ENCODE measurements around the gene CA5A.
A peak's percentile ranks its signal among the peaks of the same experiment; 100 is the strongest.
"Not testable (repeated sequence)": the region's sequence is repeated elsewhere in the genome, so short reads cannot be mapped to it uniquely, and the experiment has no call there.

Gene CA5A

DNA sequence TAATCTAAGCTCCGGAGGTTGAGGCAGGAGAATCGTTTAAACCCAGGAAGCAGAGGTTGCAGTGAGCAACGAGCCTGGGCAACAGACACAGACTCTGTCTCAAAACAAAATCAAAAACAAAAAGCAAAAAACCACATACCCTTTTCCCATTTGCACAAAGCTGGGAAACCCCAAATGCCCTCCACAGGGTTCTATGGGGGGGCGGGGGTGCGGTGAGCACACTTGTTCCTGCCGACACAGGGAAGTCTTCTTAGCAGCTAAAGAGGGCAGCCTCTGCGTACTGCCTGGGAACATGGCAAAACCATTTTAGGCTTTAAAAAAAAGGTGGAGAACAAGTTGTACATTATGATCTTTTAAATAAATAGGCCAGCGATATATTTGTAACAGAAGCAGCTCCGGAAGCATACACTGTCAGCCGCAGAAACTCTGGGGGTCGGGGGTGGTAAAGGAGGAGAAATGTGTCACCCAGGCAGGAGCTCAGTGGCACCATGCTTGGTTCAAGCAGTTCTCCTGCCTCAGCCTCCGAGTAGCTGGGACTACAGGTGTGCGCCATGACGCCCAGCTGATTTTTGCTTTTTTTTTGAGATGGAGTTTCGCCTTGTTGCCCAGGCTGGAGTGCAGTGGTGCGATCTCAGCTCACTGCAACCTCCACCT lies 70.3 kb downstream of the CA5A start:
- H3K36me3 Mint-ChIP-seq, result peaks cover 16% of the 10 kb centered on the region
- H3K4me1 Mint-ChIP-seq (ENCODE audit: low read depth), result peaks cover 37% of the 10 kb centered on the region
- H3K27me3 Mint-ChIP-seq; H3K9me3 Mint-ChIP-seq (ENCODE audit: low read depth): not testable (repeated sequence)
- H3K27ac Mint-ChIP-seq, result peak overlapping the region; percentile 79
- H3K4me3 Mint-ChIP-seq, result peak overlapping the region; percentile 99

DNA sequence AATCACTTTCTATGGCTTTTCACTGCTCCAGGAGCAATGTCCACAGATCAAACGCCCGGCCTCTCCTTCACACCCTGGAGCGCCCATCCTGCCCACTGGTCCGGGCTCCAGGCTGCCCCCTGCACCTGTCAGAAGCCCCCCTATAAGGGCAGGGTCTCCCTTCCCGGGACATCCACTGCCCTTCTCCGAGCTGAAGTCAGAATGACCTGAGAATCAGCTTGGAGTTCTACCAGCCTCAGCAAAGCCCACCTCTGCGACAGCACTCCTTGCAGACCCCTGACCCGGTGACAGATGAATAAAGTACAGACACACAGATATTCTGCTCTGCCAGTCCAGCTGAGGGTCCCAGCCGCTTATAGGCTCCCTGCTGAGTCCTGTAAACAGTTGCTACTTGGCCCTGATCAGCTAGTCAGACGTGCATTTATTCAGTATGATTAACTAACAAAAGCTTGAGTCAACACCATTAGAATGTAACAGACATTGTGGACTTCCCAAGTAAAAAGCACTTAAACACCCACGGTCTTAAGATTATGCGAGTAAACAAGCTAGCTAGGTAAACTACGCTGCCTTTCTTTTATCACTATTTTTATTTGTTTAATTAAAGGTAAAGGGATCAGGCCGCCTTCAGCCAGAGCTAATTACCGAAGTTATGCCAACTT lies 71.9 kb downstream of the CA5A start:
- peaks cover 16% of the 10 kb centered on the region for H3K36me3 Mint-ChIP-seq

DNA sequence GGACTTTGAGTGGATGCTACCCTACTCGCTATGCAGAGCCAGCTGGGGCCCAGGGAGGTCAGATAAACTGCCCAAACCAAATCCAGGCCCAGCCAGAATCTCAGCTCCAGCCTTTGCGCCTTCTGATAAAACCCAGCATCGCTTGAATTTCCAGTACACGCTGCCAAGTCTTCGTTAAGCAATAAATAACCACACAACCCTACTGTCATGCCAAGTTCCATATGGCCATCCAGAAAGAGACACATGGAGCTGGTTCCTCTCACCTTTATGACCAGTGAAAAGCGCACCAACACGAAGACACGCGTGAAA lies 73.0 kb downstream of the CA5A start:
- H3K27ac Mint-ChIP-seq, result not testable (repeated sequence)
- H3K36me3 Mint-ChIP-seq, result peaks cover 12% of the 10 kb centered on the region

More for the DNA sequence above, 71.9 kb downstream of the CA5A start:
- Mint-ChIP-seq H3K9me3 (ENCODE audit: low read depth) (no peaks in the 10 kb centered on the region), H3K27ac (no peak overlapping the region), H3K4me1 (ENCODE audit: low read depth) (peaks cover 39% of the 10 kb centered on the region), H3K27me3 (no peaks in the 10 kb centered on the region), H3K4me3 (peak overlapping the region; percentile 91)

DNA sequence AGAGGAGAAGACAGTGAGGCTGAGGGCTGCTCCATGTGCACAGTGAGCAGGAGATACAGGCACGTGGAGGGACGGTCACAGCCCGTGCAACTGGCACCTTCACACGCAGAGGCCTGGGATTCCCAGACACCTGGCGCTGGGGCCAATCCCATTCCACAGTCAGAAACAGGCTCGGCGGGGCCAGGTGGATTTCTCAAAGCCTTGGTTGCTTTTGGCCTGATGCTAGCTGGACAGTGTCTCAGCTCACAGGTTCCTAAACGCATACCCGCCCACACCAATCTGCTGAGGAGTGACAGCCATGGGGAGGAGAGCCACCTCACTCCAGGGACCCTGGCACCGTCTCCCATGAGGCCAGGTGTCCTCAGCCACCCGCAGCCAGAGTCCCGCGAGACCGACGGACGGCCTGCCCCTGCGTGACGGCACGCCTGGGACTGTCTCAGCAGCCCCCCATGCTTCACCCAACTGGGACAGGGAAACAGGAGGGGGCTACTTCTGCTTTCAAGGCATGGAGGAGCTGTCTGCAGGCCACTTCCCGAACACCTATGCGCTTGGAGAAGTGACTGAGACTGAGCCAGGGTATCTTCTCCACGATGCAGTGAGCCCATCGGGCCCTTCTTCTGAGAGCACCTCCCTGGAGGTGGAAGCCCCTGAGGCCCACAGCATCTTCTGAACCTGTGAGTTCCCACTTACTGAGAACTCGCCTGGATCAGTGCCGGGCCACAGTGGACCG lies 73.6 kb downstream of the CA5A start:
- not testable (repeated sequence) for H3K27ac Mint-ChIP-seq; H3K36me3 Mint-ChIP-seq; H3K9me3 Mint-ChIP-seq (ENCODE audit: low read depth); H3K27me3 Mint-ChIP-seq
- Mint-ChIP-seq H3K4me1 (ENCODE audit: low read depth) (peaks cover 37% of the 10 kb centered on the region), H3K4me3 (peak overlapping the region; percentile 73)

More for the DNA sequence above, 73.0 kb downstream of the CA5A start:
- H3K9me3 Mint-ChIP-seq (ENCODE audit: low read depth); H3K27me3 Mint-ChIP-seq: not testable (repeated sequence)
- Mint-ChIP-seq H3K4me1 (ENCODE audit: low read depth) (peaks cover 39% of the 10 kb centered on the region), H3K4me3 (peak overlapping the region; percentile 73)

DNA sequence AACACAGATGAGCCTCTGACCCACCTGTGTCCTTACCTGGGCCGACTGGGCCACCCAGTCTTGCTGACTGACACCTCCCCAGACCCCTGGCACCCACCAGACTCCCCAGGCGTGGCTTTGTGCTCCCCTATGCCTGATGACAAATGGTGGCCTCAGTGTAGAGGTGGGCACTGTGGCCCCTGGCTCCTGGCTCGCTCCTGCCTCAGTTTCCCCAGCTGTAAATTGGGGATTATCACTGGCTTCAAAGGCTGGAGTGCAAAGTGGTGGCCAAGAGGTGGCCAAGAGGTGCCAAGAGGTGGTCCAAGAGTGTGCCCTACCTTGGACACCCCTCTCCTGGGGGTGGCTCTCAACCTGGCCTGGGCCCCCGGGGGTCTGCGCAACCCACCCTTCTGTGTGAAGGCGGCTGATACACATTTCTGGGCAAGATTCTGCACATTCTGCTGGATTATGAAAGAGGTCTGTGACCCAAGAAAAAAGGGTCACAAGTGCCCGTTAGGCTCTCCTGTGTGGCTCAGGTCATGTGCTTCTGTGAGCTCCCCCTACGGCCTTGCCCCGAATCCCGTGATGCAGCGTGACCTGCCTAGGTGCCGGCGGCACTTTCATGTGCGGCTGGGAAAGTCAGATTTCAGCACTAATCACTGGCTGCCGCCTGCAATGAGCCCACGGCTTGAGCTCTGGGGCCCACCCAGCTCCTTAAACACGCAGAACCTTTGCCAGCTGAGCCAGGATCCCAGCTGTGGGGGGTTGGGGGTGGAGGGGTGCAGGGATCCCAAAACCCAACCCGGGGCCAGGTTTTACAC lies 74.8 kb downstream of the CA5A start:
- peaks cover 46% of the 10 kb centered on the region for H3K4me1 Mint-ChIP-seq (ENCODE audit: low read depth)
- H3K36me3 Mint-ChIP-seq; H3K27me3 Mint-ChIP-seq; H3K9me3 Mint-ChIP-seq (ENCODE audit: low read depth); H3K27ac Mint-ChIP-seq: not testable (repeated sequence)
- peak overlapping the region; percentile 82 for H3K4me3 Mint-ChIP-seq

DNA sequence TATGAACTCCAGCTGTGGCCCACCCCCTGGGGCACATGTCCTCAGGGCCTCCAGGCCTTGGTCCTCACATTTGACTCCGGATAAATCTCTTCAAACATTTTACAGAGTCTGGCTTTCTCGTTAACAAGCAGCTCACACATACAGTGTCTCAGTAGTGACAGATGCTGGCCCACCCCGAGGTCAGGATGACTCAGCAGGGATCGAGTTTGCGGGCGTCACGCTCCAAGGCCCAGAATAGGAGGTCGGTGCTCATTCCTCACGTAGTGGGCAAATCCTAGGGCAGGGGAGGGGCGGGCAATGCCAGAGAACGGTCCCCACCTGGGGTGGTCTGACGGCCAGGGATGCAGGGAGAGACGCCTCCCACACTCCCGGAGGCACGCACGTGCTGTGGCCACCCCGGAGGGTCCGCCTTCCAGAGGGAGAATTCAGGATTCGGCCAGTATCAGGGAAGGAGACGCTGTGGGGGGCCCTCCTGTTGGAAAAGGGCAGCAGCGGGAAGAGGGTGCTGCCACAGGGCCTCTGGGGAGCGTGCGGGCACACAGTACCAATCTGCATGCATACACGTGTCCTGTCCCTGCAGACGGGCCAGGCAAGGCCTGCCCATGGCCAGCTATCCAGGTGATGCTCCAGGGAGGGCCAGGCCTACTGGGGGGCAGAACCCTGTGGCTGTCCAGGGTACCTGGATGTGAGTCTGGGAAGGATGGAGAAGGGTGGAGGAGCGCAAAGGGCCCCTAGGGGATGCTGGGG lies 75.6 kb downstream of the CA5A start:
- Mint-ChIP-seq H3K9me3 (ENCODE audit: low read depth) (no peaks in the 10 kb centered on the region), H3K27ac (peak overlapping the region; percentile 54), H3K4me1 (ENCODE audit: low read depth) (peaks cover 43% of the 10 kb centered on the region), H3K36me3 (peaks cover 4% of the 10 kb centered on the region), H3K4me3 (peak overlapping the region; percentile 82), H3K27me3 (no peaks in the 10 kb centered on the region)

DNA sequence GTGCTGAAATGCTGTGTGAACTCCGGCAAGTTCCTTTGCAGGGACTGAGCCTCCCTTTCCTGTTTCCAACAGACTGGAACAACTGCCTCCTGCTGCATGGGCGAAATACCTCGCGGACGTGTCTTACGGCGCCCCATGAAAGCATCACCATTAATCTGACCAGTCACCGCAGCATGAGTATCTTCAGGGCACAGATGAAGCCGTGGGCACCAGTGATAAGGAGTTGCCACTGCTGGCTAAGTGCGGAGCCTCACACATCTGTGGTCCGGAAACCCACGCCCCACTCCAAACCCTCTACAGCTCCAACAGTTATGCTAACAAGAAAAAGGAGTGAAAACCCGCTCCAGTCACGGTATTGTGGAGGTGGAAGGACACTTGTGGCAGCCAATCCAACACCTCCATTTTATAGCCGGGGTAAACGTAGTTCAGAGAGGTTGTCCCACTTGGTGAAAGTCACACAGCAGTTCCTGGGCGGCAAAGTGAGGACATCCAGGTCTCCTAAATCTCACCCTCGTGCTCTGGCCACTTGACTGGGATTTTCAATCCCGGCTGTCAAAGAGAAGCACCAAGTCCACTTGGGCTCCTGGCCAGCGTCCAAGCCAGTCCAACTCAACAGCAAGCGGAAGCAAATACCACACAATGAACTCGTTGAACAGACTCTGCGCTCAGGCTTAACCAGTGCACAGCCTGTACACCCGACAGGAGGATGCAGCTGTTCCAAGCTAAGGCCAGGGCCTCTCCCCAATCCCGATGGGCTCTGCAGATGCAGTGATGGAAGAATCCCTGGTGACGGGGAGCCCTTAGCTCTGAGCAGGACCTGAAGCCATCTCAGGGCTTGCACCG lies 78.0 kb downstream of the CA5A start:
- Mint-ChIP-seq H3K27ac (peak overlapping the region; percentile 34), H3K4me1 (ENCODE audit: low read depth) (peaks cover 35% of the 10 kb centered on the region), H3K4me3 (peak overlapping the region; percentile 63)
- not testable (repeated sequence) for H3K27me3 Mint-ChIP-seq; H3K9me3 Mint-ChIP-seq (ENCODE audit: low read depth); H3K36me3 Mint-ChIP-seq

DNA sequence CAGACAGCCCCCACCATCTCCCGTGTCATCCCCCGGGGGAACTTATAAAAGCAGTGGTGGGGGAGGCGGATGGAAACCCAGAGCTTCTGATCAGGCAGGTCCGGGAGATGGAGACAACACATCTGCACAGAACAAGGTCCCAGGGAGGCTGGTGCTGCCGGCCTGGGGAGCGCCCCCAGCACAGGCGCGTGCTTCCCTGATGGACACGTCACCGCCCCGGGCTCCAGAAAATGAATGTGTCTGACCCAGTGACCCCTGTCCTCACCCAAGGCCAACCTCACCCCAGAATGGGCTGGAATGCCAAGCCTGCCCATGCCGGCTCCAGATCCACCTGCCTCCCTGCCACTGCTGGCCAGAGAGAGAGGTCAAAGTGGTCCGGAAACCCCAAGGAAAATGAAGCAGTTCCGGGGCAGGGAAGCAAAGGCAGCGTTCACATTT lies 79.5 kb downstream of the CA5A start:
- peak overlapping the region; percentile 75 for H3K27ac Mint-ChIP-seq
- H3K4me1 Mint-ChIP-seq (ENCODE audit: low read depth), result peaks cover 37% of the 10 kb centered on the region
- no peaks in the 10 kb centered on the region for H3K9me3 Mint-ChIP-seq (ENCODE audit: low read depth)
- no peaks in the 10 kb centered on the region for H3K27me3 Mint-ChIP-seq
- peaks cover 2% of the 10 kb centered on the region for H3K36me3 Mint-ChIP-seq
- H3K4me3 Mint-ChIP-seq, result peak overlapping the region; percentile 63

DNA sequence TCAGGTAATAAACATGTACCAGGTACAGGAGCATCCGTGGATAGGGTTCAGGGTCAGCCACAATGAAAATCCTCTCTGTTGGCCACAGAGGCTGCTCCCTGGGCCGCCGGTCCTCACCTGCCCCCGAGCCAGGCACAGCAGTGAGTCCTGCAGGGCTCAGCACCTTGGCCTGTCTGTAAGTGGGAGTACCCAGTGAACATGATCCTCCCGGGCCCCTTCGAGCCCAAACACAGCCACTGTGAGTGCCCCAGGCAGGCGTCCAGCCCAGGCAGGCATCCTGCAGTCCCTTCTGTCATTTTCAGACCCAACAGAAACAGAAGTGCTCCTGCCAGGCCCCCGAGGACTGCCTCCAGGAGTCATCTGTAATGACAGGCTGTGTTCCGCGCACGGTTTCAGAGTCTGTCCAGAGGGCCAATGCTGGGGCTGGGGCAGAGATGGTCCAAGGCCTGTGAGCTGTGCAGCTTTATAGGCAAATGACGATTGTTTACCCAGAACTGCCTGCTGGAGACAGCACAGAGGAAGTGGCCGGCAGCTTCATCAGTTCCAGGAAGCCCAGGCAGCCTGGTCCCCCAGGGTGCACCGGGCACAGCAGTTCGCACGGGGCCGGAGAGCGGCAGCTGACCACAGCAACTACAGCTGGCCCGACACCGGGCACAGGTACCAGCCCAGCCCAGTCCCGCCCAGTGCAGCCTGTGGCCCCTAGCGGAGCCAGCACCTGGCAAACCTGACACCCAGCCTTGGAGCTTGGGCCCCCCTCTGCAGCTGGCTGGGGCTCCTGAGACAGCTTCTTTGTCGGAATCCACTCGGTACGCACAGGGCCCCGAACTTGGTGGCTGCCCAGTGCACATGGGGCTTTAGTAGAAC lies 80.2 kb downstream of the CA5A start:
- Mint-ChIP-seq H3K4me3 (peak overlapping the region; percentile 63), H3K4me1 (ENCODE audit: low read depth) (peaks cover 36% of the 10 kb centered on the region), H3K36me3 (peaks cover 2% of the 10 kb centered on the region), H3K9me3 (ENCODE audit: low read depth) (no peaks in the 10 kb centered on the region), H3K27me3 (no peaks in the 10 kb centered on the region), H3K27ac (peak overlapping the region; percentile 75)

DNA sequence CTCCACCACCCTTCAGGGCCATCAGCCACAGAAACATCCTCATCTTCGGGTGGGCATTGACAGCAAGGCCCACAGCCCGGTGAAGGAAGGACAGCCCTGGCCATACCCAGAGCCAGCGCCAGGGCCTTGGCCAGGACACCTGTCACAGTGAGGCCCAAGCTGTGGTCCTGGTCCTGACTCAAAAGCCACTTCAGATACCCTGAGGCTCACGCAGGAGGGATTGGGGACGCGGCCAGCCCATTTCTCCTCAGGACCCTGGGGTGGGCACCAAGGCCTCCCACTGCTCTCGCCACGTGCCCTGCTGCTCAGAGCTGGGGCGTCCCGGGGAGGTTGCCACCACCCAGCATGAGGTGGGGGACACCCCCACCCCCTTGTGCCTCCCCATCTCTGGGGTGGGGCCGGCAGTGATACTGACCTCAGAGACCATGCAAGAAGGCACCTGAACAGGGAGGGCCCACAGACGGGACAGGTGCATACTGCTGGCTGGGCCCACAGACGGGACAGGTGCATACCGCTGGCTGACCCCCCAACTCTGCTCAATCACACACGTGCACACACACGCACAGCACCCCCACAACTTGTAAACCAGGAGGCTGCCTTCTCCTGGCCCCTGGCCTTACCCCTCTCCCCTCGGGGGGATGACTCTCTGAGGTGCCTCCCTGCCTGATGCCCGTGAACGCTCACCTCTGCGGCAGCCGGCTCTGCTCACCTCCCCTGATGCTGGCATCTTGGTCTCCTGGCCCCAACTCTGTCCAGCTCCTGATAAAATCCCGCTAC lies 81.2 kb downstream of the CA5A start:
- Mint-ChIP-seq H3K9me3 (ENCODE audit: low read depth) (no peaks in the 10 kb centered on the region), H3K4me3 (peak overlapping the region; percentile 52), H3K27ac (no peak overlapping the region), H3K4me1 (ENCODE audit: low read depth) (peaks cover 34% of the 10 kb centered on the region), H3K36me3 (peaks cover 2% of the 10 kb centered on the region), H3K27me3 (no peaks in the 10 kb centered on the region)

DNA sequence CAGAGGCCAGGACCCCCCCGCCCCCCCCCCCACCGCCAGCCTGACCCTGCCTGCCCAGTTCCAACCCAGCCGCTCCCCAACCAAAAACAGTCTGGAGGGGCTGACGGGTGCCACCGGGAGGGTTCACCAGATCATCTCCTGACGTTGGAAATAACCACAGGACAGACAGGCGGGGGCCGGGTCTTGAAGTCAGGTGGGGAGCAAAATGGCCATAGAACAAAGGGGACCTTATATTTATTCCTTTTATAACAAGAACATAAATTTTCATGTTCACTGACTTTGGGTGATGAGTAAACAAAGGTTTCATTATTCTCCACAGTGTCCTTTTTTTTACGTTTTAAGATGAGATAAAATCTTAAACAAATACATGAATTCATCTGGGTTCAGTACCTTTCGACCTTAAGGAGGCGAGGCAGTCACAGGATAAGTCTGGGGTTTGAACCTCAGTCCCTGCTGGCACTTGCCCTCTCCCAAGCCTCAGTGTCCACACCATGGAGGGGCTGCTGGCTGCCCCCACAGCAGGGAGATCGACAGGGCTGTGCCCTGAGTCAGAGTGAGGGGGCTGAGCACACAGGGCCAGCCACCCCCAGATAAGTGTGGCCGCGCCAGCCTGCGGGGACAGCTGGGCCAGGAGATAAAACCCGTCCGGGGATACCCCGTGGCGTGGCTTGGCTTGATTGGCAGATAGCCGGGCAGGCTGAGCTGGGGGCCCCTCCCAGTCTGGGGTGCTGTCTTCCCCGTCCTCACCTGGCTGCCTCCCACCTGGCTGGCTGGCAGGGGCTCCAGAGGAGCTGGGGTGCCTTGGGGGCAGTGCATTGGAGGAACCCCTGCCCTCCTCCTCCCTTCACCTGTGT lies 82.0 kb downstream of the CA5A start:
- Mint-ChIP-seq H3K27me3 (no peaks in the 10 kb centered on the region), H3K4me1 (ENCODE audit: low read depth) (peaks cover 31% of the 10 kb centered on the region), H3K9me3 (ENCODE audit: low read depth) (no peaks in the 10 kb centered on the region), H3K4me3 (peak overlapping the region; percentile 81), H3K27ac (peak overlapping the region; percentile 81), H3K36me3 (peaks cover 2% of the 10 kb centered on the region)
